Endometrial microvascular endothelial cells (primary cell): Measurements from ENCODE around the gene OPRM1. TPM values are rescaled to one million over a fixed set of nuclear protein-coding genes. Genes with fewer than 3 reads are reported as not detected.
"Not testable (repeated sequence)": the region's sequence is repeated elsewhere in the genome, so short reads cannot be mapped to it uniquely, and the experiment has no call there.

ENCODE experiments used
- in situ Hi-C: cut with HindIII; loops from 2 replicates; pipeline ENCODE4 v1.10.0; 2017; ENCODE audit warnings: low sequenced_read_pairs, low pct_unique_long_range_greater_than_20kb; ENCODE audit errors: inconsistent ontology term
- total RNA-seq: library from RNA; depleted of rRNA; stranded (reverse); fragments of >200 nt; gene quantifications from one replicate; pipeline ENCODE4 v1.2.3, GENCODE V29; 2015; ENCODE audit errors: inconsistent ontology term

OPRM1 gene
- total RNA-seq, 1 donor from 2014 or later = not detected

- in situ Hi-C loops = loop anchor here (25.0 kb wide), 1 partner anchor 340 kb away; the partner anchor contains the start of gene CNKSR3
Observed at GRCh38 chr6:154172393-154172792, 133.4 kb downstream of the OPRM1 start.

GRCh38 chr6:154179434-154179833, 140.4 kb downstream of the OPRM1 start:
- in situ Hi-C loops = no loop called here

- in situ Hi-C loops = no loop called here
Observed at GRCh38 chr6:154187203-154187602, 148.2 kb downstream of the OPRM1 start.

DNA sequence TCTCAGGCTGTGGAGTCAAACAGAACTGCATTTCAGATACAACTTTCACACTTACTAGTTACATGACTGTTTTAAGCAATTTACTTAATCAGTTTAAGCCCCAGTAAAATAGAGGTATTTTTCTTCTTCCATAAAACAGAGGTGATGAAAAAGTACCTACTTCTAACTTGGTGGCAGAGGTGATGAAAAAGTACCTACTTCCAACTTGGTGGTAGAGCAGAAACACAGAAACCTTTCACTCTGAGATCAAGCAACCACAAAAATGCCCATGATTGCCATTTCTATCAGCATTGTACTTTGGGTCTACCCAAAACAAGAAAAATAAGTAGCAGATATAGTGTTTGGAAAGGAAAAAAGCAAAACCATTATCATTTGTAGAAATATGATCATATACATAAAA, 148.7 kb downstream of the OPRM1 start:
- in situ Hi-C loops = no loop called here

GRCh38 chr6:154196333-154196885, 157.4 kb downstream of the OPRM1 start:
- in situ Hi-C loops = no loop called here

GRCh38 chr6:154197196-154197860, 158.3 kb downstream of the OPRM1 start:
- in situ Hi-C loops = no loop called here

GRCh38 chr6:154201688-154202087, 162.6 kb downstream of the OPRM1 start:
- in situ Hi-C loops = not testable (repeated sequence)

GRCh38 chr6:154202339-154202738, 163.3 kb downstream of the OPRM1 start:
- in situ Hi-C loops = no loop called here

DNA sequence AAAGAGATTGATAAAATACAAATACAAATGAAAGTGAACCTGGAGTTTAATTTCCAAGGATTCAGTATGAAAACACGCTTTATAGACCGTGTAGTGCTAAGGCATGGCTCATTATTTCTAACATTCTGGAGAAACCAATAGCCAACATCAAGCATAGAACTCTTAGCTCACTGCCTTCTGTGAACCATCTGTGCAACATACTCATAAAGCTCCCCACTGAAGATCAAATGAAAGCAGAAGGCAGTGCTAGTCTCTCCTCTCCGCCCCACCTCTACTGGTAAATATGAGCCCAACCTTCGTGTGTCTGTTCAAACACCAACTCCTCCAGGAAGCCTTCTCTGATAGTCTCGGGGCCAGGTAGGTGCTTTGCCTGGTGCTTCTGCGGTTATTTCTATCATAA, 163.9 kb downstream of the OPRM1 start:
- in situ Hi-C loops = no loop called here

DNA sequence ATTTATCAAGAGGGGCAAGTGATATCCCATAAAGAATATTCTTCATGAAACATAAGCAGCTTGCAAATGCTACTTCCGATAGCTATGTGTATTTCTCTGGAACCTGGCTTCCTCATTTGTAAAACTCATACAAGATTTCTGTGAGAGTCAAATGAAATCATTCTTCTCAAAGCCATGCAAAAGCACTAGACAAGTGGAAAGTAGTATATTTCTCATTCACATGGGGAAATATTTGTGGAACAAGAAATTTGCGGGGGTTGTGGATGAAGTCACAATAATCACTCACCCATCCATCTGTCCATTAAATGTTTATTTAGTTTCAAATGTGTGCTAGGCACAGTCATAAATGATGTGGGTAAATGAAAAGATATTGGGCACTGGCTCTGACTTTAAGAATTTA, 167.1 kb downstream of the OPRM1 start:
- in situ Hi-C loops = no loop called here

DNA sequence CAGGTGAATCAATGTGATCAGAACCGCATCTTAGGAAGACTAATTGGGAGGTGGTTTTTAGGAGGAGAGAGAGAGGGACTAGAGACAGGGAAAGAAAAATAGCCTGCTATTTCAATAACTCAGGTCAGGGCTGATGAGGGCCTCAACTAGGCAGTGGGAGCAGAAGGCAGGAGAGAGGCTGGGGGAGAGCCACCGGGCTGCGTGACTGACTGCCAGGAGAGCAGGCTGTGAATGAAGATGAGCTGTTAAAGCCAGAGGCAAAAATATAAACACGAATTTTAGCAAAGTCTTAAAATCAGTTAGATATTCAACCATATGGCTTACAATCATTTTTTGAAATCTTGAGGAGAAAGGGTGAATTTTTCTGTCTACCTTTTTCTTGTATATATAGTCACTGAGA, 168.0 kb downstream of the OPRM1 start:
- in situ Hi-C loops = no loop called here

DNA sequence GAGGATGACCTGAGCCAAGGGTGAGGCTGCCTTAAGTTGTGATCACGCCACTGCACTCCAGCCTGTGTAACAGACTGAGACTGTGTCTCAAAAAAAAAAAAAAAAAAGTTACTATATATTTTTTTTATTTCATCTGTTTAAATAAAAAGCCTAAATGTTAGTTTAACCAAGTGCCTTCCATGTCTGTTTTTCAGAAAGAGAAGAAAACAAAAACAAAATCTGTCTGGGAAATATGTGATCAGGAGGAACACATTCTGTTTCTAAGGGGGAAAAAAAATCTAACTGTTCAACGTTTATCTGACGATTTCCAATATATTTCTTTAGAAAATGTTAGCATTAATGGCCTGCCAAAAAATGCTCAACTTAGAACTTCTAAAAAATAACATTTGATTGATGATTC, 170.5 kb downstream of the OPRM1 start:
- in situ Hi-C loops = no loop called here

GRCh38 chr6:154210678-154211077, 171.6 kb downstream of the OPRM1 start:
- in situ Hi-C loops = no loop called here

GRCh38 chr6:154213782-154214181, 174.7 kb downstream of the OPRM1 start:
- in situ Hi-C loops = no loop called here

DNA sequence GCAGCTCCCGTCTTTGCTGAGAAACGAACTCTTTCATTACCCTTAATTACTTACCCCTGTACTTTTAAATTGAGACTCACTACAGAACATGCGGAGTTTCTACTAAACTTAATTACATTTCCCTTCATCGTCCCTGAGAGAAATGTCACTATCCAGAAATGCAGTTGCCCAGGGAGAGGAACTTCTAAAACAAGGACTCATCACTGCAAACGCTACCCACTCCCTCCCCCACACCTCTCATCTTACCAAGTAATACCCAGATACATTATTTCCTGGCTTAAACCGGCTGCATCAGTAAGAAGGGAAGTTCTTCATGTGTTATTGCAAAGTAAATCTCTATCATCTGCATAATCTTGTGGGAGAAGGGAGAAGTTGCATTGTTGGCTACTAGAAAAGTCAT, 179.3 kb downstream of the OPRM1 start:
- in situ Hi-C loops = no loop called here

GRCh38 chr6:154218787-154219186, 179.7 kb downstream of the OPRM1 start:
- in situ Hi-C loops = no loop called here

DNA sequence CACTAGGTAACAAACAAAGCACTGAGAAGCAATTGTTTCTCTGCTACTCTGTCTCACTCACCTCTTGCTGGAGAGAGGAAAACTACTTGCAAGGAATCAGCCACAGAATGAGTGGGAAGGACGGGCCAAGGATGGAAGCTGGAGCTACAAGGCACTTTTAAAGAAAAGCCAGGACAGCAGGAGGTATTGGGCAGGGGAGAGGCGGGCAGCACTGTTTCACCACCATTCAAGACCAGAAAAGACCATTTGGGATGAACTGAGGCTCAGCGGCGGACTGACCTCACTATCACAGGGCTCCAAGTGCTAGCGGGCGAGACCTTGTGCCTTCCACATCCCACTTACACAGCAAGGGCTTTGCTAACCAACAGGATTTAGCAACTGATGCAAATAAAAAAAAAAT, 180.2 kb downstream of the OPRM1 start:
- in situ Hi-C loops = no loop called here

DNA sequence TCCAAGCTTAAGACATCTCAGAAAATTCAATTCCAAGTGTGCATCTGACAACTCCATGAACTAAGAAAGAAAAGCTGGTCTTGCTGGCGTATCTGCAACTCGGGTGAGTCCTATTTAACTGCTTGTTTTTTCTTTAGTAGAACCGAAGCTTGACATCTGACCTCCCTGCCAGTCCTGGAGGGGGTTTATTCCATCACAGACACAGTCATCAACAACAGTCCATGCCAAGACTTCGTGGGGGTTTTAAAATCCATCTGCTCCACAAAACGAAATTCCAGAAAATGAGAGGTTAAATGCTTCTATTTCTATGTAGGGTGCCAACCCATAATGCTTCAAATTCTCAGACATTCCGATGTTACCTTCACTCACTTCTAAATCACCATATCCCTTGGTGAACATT, 183.7 kb downstream of the OPRM1 start:
- in situ Hi-C loops = no loop called here

DNA sequence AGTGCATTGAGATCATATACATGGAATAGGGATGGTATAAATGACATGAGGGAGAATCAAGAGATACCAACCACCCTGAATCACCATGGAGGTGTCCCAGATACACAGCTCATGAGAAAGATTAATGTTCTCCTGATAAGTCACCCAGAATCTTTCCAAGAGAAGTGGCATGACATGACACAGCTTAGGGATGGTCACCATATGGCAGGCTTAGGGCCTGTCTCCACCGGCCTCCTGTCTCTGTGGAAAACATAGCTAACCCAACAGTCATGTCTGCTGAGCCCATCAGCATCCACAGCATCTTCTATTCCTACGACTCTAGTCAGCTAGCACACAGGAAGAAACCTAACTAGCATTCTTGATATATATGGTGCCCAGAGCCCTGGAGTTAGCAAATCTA, 184.3 kb downstream of the OPRM1 start:
- in situ Hi-C loops = no loop called here

DNA sequence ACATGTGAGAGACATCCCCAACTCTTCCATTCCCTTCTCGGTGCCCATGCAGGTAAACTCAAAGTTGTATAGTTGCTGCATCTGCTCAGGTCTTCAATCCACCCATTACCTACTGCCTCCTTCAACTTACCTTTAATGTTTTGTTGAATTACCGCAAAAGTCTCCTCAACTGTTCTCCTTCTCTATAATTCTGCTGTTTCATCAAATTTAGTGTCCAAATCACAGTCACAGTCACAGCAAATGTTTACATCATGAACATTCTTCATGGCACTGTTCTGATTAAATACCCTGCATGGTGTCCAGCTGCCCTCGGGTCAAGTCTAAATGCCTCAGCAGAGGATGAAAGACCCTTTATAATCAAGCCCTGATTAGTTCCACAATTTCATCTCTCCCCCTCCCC, 187.4 kb downstream of the OPRM1 start:
- in situ Hi-C loops = no loop called here
